Stimulated activated CD4-positive, alpha-beta T cell treated with anti-CD3 and anti-CD28 coated beads, Interleukin-1b, Interleukin-23, amount 100 ng/mL, for 4 hours (primary cell): ENCODE measurements around the gene RORB.

Experiments used
- DNase-seq, 2 donors: peaks; one replicate each; pipeline ENCODE4 v3.0.0-alpha.2; 2020; ENCODE audit warnings: low read depth in 2 of 2

RORB gene

GRCh38 chr9:74719306-74719705 lies 222.2 kb downstream of the RORB start:
- DNase-seq = no peak

- no peak for DNase-seq
These were observed 224.8 kb downstream of the RORB start for GRCh38 chr9:74721696-74722660.

- DNase-seq = no peak
These were observed 227.2 kb downstream of the RORB start for GRCh38 chr9:74724317-74724716.

- no peak for DNase-seq
These were observed 229.4 kb downstream of the RORB start for GRCh38 chr9:74726581-74726980.

- DNase-seq = no peak
These were observed 231.0 kb downstream of the RORB start for GRCh38 chr9:74728176-74728575.

GRCh38 chr9:74729136-74729695 lies 232.1 kb downstream of the RORB start:
- no peak for DNase-seq

- no peak for DNase-seq
These were observed 238.6 kb downstream of the RORB start for GRCh38 chr9:74735761-74736160.

GRCh38 chr9:74736646-74737045 lies 239.5 kb downstream of the RORB start:
- no peak for DNase-seq

GRCh38 chr9:74742191-74742790 lies 245.2 kb downstream of the RORB start:
- DNase-seq = no peak
